WERI-Rb-1 (cell line): ENCODE results near the gene MAP1A.

Experiments used
- DNase-seq: peaks from one replicate; pipeline ENCODE4 v3.0.0-alpha.2; 2020
- H3K27ac ChIP-seq: fragments of 250-450 bp; sonication (Bioruptor Pico); 2 replicates; pipeline ENCODE4 v1.5.1; 2020; ENCODE audit warnings: mild to moderate bottlenecking, moderate library complexity
- H3K27me3 ChIP-seq: fragments of 250-450 bp; sonication (Bioruptor Pico); 2 replicates; pipeline ENCODE4 v1.5.1; 2021; ENCODE audit warnings: mild to moderate bottlenecking, low read depth, moderate library complexity; ENCODE audit not compliant: insufficient read depth, severe bottlenecking
- H3K36me3 ChIP-seq: fragments of 250-450 bp; sonication (Bioruptor Pico); 2 replicates; pipeline ENCODE4 v1.5.1; 2020; ENCODE audit warnings: mild to moderate bottlenecking, moderate library complexity
- H3K4me3 ChIP-seq: 2 replicates; pipeline ENCODE4 v1.5.1; 2011; ENCODE audit warnings: low read depth, mild to moderate bottlenecking, control low read depth, low read length
- H3K9me3 ChIP-seq: fragments of 250-450 bp; sonication (Bioruptor Pico); 2 replicates; pipeline ENCODE4 v1.5.1; 2021; ENCODE audit warnings: mild to moderate bottlenecking, moderate library complexity; ENCODE audit not compliant: severe bottlenecking
- TF ChIP-seq, protein P1 (sequence below): IDR thresholded peaks from 2 replicates; pipeline ENCODE4 v1.5.1; 2011; ENCODE audit warnings: low read depth, mild to moderate bottlenecking, control low read depth, inconsistent platforms, low read length

Gene MAP1A

DNA sequence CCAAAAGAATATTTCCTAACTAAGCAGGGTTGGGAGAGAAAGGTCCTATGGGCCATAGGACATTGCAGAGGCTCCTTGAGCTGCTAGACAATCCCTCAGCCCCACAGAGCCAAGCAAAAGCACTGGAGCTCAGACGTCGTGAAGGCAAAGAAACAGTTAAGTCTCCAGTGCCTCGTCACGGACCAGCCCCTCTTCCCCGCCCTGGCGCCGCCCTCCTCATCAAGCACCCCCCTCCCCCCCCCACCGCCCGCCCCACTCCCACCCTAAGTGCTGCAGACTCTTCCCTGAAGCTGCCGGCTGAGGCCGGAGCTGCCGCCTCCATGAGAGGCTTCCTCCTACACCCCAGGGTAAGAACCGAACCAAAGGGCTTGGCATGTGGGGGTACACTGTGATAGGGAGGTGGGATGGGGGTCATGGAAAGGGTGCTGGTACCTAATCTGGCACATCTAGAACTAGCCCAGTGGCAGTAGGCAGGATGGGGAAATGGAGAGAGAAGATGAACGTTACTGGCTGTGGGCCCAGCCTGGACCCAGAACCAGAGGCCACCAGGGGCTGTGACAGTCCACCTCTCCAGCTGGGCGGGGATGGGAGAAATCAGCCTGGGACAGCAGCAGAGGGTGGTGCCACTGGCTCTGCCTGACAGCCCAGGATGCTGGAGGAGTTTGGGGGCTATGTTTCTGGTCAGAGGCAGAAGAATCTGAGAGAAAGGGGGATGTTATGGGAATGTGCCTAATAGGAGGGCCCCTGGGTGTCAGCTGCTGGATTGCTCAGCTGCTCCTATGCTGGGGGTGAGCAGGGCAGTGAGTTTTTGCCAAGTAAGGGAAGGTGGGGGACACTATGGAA lies at the start of gene MAP1A:
Gene MAP1A (plus strand): TSS at position 255 of the 843 bp plus-strand sequence. CDS start 3,866 bp downstream, outside the sequence.
- Histone ChIP-seq H3K27me3 (no peaks in the 10 kb centered on the region), H3K36me3 (peaks cover 22% of the 10 kb centered on the region), H3K27ac (peak within 1 kb of the TSS; percentile 88), H3K4me3 (peak within 1 kb of the TSS; percentile 51), H3K9me3 (no peaks in the 10 kb centered on the region)
- peak; percentile 82 for DNase-seq
- TF ChIP-seq, protein P1, sequence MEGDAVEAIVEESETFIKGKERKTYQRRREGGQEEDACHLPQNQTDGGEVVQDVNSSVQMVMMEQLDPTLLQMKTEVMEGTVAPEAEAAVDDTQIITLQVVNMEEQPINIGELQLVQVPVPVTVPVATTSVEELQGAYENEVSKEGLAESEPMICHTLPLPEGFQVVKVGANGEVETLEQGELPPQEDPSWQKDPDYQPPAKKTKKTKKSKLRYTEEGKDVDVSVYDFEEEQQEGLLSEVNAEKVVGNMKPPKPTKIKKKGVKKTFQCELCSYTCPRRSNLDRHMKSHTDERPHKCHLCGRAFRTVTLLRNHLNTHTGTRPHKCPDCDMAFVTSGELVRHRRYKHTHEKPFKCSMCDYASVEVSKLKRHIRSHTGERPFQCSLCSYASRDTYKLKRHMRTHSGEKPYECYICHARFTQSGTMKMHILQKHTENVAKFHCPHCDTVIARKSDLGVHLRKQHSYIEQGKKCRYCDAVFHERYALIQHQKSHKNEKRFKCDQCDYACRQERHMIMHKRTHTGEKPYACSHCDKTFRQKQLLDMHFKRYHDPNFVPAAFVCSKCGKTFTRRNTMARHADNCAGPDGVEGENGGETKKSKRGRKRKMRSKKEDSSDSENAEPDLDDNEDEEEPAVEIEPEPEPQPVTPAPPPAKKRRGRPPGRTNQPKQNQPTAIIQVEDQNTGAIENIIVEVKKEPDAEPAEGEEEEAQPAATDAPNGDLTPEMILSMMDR, result 0 out of 2 replicates have a peak, but pooled peaks have one; percentile 4

DNA sequence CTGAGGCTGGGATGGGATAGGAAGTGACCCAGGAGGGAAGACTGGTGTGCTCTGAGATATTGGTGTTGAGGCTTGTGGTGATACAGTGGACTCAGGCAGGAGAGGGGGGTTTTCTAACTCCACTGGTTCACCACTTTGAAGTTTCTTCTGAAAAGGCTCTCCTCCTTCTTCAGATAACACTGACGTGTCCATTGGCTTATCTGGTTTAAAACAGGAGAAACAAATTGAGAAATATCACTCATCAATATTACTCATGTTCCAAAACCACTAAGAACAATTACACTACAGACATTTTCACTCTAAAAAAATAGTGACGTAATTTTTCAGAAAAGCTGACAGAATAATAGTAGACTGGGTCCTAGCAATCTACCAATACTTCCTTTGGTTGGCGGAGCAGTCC lies 47.5 kb upstream of the MAP1A start:
- Histone ChIP-seq H3K27ac (no peak overlapping the region), H3K4me3 (no peak overlapping the region), H3K9me3 (no peaks in the 10 kb centered on the region), H3K27me3 (no peaks in the 10 kb centered on the region), H3K36me3 (peaks cover 64% of the 10 kb centered on the region)
- no peak for DNase-seq
- TF ChIP-seq, protein P1, result no peak

DNA sequence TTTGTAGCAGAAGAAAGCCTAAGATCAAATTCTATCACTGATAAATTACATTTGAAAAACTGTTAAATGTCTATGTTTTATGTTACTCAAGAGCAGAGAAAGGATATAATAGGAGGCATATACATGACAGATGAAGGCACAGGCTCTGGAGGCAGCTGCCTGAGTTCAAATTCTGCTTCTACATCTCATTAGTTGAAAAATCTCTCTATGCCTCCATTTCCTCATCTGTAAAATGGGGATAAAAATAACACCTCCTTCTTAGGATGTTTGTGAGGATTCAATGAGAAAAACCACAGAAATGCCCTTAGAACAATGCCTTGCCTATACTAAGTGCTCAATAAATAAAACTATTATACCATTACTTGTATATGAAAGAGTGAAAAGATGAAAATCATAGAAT lies 45.4 kb upstream of the MAP1A start:
- H3K9me3 ChIP-seq, result no peaks in the 10 kb centered on the region
- peaks cover 69% of the 10 kb centered on the region for H3K36me3 ChIP-seq
- TF ChIP-seq, protein P1, result no peak
- DNase-seq, result no peak
- H3K27ac ChIP-seq, result no peak overlapping the region
- no peak overlapping the region for H3K4me3 ChIP-seq
- no peaks in the 10 kb centered on the region for H3K27me3 ChIP-seq

DNA sequence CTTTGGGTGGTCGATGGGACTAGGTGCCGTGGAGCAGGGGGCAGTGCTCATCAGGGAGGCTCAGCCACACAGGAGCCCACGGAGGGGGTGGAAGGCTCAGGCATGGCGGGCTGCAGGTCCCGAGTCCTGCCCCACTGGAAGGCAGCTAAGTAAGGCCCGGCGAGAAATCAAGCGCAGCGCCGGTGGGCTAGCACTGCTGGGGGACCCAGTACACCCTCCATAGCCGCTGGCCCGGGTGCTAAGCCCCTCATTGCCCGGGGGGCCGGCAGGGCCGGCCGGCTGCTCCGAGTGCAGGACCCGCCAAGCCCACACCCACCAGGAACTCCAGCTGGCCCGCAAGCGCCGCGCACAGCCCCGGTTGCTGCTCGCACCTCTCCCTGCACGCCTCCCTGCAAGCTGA lies 43.5 kb upstream of the MAP1A start:
- no peak overlapping the region for H3K4me3 ChIP-seq
- peaks cover 75% of the 10 kb centered on the region for H3K36me3 ChIP-seq
- no peak overlapping the region for H3K27ac ChIP-seq
- TF ChIP-seq, protein P1, result no peak
- H3K9me3 ChIP-seq, result no peaks in the 10 kb centered on the region
- DNase-seq, result no peak
- no peaks in the 10 kb centered on the region for H3K27me3 ChIP-seq

DNA sequence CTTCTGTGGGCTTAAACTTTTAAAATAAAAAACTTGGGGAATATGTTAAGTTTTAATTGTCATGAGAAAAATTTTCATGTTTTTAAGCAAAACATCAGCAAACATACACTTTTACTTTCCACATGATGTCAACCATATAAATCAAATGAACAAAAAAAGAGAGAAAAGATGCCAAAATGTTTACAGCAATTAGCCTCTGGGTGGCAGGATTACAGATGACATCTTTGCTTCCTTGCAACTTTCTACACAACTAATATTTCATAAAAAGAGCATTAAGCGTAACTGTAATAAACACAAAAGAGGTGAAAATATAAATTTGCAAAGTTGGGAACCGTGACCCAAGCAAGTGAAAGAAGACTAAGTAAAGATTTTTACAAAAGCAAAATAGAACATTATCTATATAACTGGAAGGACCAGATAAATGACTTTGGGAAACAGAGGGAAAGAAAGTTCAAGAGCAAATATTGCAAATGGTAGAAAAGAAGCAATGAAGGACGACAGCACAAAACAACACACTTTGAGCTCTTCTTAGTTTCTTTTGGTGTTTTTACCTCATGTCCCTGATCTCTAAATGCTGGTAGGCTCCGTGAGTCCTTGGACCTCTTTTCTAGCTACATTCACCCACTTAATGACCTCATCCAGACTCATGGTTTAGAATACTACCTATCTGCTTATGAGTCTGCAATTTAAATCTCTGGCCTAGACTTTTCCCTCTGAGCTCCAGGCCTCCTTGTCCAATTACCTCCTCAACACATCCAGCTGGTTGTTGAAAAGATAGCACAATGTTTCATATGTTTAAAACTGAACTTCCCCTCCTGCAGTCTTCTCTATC lies 33.9 kb upstream of the MAP1A start:
- Histone ChIP-seq H3K4me3 (no peak overlapping the region), H3K9me3 (no peaks in the 10 kb centered on the region), H3K36me3 (peaks cover 77% of the 10 kb centered on the region), H3K27me3 (no peaks in the 10 kb centered on the region), H3K27ac (no peak overlapping the region)
- no peak for DNase-seq
- TF ChIP-seq, protein P1, result 0 out of 2 replicates have a peak, but pooled peaks have one; percentile 5
